ENCODE measurements around the gene PKMYT1.

PKMYT1 gene

DNA sequence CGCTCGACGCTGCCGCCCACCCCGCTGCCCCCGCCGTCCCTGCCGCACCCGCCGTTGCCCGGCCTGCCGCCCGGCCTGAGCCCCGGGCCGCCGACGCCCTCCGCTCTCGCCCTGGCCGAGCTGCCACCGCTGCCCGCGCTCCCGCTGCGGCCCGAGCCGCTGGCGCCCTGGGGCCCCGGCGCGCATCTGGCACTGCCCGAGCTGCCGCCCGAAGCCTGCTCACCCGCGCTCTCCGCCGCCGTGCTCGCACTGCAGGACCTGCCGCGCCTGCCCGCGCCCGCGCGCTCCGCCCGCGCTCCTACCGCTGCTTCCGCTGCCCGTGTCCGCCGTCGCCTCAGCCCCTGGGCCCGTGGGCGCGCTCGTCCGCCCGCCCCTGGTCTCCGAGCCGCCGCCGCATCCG, 24.1 kb upstream of the PKMYT1 start:
- peaks cover 7% of the 10 kb centered on the region for H3K79me2 ChIP-seq (ENCODE audit: insufficient read depth, low read length)
- H3K36me3 ChIP-seq (ENCODE audit: insufficient read depth, low read length): no peaks in the 10 kb centered on the region
- H2AFZ ChIP-seq (ENCODE audit: low read length): no peak overlapping the region
- no peaks in the 10 kb centered on the region; the same call in 1 of the 2 replicates for H3F3A ChIP-seq (ENCODE audit: low read depth)
- H3K4me1 ChIP-seq (ENCODE audit: insufficient read depth, low read length, poor library complexity, severe bottlenecking): peaks cover 31% of the 10 kb centered on the region
- no peaks in the 10 kb centered on the region for H3K27me3 ChIP-seq (ENCODE audit: insufficient read depth, low read length, poor library complexity, severe bottlenecking)
- TF ChIP-seq, protein P1, sequence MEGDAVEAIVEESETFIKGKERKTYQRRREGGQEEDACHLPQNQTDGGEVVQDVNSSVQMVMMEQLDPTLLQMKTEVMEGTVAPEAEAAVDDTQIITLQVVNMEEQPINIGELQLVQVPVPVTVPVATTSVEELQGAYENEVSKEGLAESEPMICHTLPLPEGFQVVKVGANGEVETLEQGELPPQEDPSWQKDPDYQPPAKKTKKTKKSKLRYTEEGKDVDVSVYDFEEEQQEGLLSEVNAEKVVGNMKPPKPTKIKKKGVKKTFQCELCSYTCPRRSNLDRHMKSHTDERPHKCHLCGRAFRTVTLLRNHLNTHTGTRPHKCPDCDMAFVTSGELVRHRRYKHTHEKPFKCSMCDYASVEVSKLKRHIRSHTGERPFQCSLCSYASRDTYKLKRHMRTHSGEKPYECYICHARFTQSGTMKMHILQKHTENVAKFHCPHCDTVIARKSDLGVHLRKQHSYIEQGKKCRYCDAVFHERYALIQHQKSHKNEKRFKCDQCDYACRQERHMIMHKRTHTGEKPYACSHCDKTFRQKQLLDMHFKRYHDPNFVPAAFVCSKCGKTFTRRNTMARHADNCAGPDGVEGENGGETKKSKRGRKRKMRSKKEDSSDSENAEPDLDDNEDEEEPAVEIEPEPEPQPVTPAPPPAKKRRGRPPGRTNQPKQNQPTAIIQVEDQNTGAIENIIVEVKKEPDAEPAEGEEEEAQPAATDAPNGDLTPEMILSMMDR (conservative IDR thresholded peaks at IDR 0.05; ENCODE audit: low read length): no peak
- TF ChIP-seq EZH2phosphoT487 (IDR thresholded peaks at IDR 0.05; ENCODE audit: borderline replicate concordance): no peak
- H3K9me3 ChIP-seq (ENCODE audit: insufficient read depth, low read depth, low read length): no peaks in the 10 kb centered on the region
- no peaks in the 10 kb centered on the region for H3K9me2 ChIP-seq (replicated peaks; ENCODE audit: low read depth, low read length)
- H3K4me3 ChIP-seq (ENCODE audit: low read length, poor library complexity, severe bottlenecking): no peak overlapping the region
- no peaks in the 10 kb centered on the region for H4K20me1 ChIP-seq (ENCODE audit: insufficient read depth, low read length, poor library complexity, severe bottlenecking)
- H3K9ac ChIP-seq (ENCODE audit: low read depth, low read length, poor library complexity, severe bottlenecking): no peak overlapping the region
- H3K4me2 ChIP-seq (ENCODE audit: low read depth, low read length, poor library complexity, severe bottlenecking): no peak overlapping the region

GRCh38 chr16:3003582-3004270, 23.5 kb upstream of the PKMYT1 start:
- TF ChIP-seq, protein P1 (conservative IDR thresholded peaks at IDR 0.05; ENCODE audit: low read length): peak; percentile 53
- no peak for TF ChIP-seq EZH2phosphoT487 (IDR thresholded peaks at IDR 0.05; ENCODE audit: borderline replicate concordance)
- Histone ChIP-seq H3F3A (ENCODE audit: low read depth) (no peaks in the 10 kb centered on the region; the same call in 1 of the 2 replicates), H4K20me1 (ENCODE audit: insufficient read depth, low read length, poor library complexity, severe bottlenecking) (no peaks in the 10 kb centered on the region), H3K4me1 (ENCODE audit: insufficient read depth, low read length, poor library complexity, severe bottlenecking) (peaks cover 29% of the 10 kb centered on the region), H3K4me3 (ENCODE audit: low read length, poor library complexity, severe bottlenecking) (no peak overlapping the region), H3K9me3 (ENCODE audit: insufficient read depth, low read depth, low read length) (no peaks in the 10 kb centered on the region), H3K4me2 (ENCODE audit: low read depth, low read length, poor library complexity, severe bottlenecking) (no peak overlapping the region), H3K9ac (ENCODE audit: low read depth, low read length, poor library complexity, severe bottlenecking) (no peak overlapping the region), H3K36me3 (ENCODE audit: insufficient read depth, low read length) (no peaks in the 10 kb centered on the region), H3K27me3 (ENCODE audit: insufficient read depth, low read length, poor library complexity, severe bottlenecking) (no peaks in the 10 kb centered on the region), H2AFZ (ENCODE audit: low read length) (no peak overlapping the region), H3K79me2 (ENCODE audit: insufficient read depth, low read length) (peaks cover 7% of the 10 kb centered on the region), H3K9me2 (replicated peaks; ENCODE audit: low read depth, low read length) (no peaks in the 10 kb centered on the region)

GRCh38 chr16:3001316-3001715, 21.1 kb upstream of the PKMYT1 start:
- Histone ChIP-seq H3K4me3 (ENCODE audit: low read length, poor library complexity, severe bottlenecking) (no peak overlapping the region), H3K9ac (ENCODE audit: low read depth, low read length, poor library complexity, severe bottlenecking) (no peak overlapping the region), H3K79me2 (ENCODE audit: insufficient read depth, low read length) (peaks cover under 1% of the 10 kb centered on the region), H4K20me1 (ENCODE audit: insufficient read depth, low read length, poor library complexity, severe bottlenecking) (no peaks in the 10 kb centered on the region), H3K4me1 (ENCODE audit: insufficient read depth, low read length, poor library complexity, severe bottlenecking) (peaks cover 10% of the 10 kb centered on the region), H2AFZ (ENCODE audit: low read length) (no peak overlapping the region), H3K36me3 (ENCODE audit: insufficient read depth, low read length) (no peaks in the 10 kb centered on the region), H3F3A (ENCODE audit: low read depth) (no peaks in the 10 kb centered on the region), H3K27me3 (ENCODE audit: insufficient read depth, low read length, poor library complexity, severe bottlenecking) (no peaks in the 10 kb centered on the region), H3K9me3 (ENCODE audit: insufficient read depth, low read depth, low read length) (no peaks in the 10 kb centered on the region), H3K4me2 (ENCODE audit: low read depth, low read length, poor library complexity, severe bottlenecking) (no peak overlapping the region), H3K9me2 (replicated peaks; ENCODE audit: low read depth, low read length) (no peaks in the 10 kb centered on the region)
- TF ChIP-seq, protein P1 (conservative IDR thresholded peaks at IDR 0.05; ENCODE audit: low read length): no peak
- TF ChIP-seq EZH2phosphoT487 (IDR thresholded peaks at IDR 0.05; ENCODE audit: borderline replicate concordance): no peak
